WTC11 (cell line): ENCODE data around the gene RAB40B. TPM values are rescaled to one million over a fixed set of nuclear protein-coding genes. Genes with fewer than 3 reads are reported as not detected.

Experiments used
- ATAC-seq: fragments of 200-7000 bp; cut with Tn5 transposase; 2 replicates; pipeline ENCODE4 v1.10.0; 2021; ENCODE audit warnings: mild to moderate bottlenecking, moderate library complexity
- CTCF ChIA-PET: fragments of 300-600 bp; sonication (Branson Sonifier 250); formaldehyde crosslinking; loops from one replicate; lab custom pipeline; 2021; ENCODE audit warnings: antibody characterized with exemption; lab: Charles Lee
- POLR2A ChIA-PET: fragments of 350-600 bp; sonication (Branson Sonifier 250); formaldehyde crosslinking; loops from one replicate; lab custom pipeline; 2021; ENCODE audit warnings: antibody characterized with exemption; lab: Charles Lee
- DNase-seq: peaks from one replicate; pipeline ENCODE4 v3.0.0; 2021; ENCODE audit warnings: low spot score
- H3K27ac Mint-ChIP-seq: 2 replicates; pipeline ENCODE4 v1.8.0; 2021; ENCODE audit warnings: mixed read lengths
- H3K27me3 Mint-ChIP-seq: 2 replicates; pipeline ENCODE4 v1.8.0; 2021; ENCODE audit warnings: low read depth, mild to moderate bottlenecking, moderate library complexity, mixed read lengths
- H3K36me3 Mint-ChIP-seq: 2 replicates; pipeline ENCODE4 v1.8.0; 2021; ENCODE audit warnings: mixed read lengths
- H3K4me1 Mint-ChIP-seq: 2 replicates; pipeline ENCODE4 v1.8.0; 2022; ENCODE audit warnings: mixed read lengths
- H3K4me3 Mint-ChIP-seq: 2 replicates; pipeline ENCODE4 v1.8.0; 2021; ENCODE audit warnings: mild to moderate bottlenecking, moderate library complexity, mixed read lengths
- H3K9me3 Mint-ChIP-seq: 2 replicates; pipeline ENCODE4 v1.8.0; 2021; ENCODE audit warnings: mixed read lengths
- AR ChIP-seq: fragments of 250-450 bp; sonication (Bioruptor Pico); IDR thresholded peaks from 2 replicates; pipeline ENCODE4 v1.9.0; 2021; ENCODE audit warnings: mild to moderate bottlenecking
- ATF1 ChIP-seq: sonication (generic); formaldehyde crosslinking; IDR thresholded peaks from 2 replicates; pipeline ENCODE4 v1.8.1; 2023; ENCODE audit warnings: mild to moderate bottlenecking, moderate library complexity, missing genetic modification reagents
- ATF2 ChIP-seq: sonication (generic); formaldehyde crosslinking; IDR thresholded peaks from 2 replicates; pipeline ENCODE4 v1.8.1; 2022; ENCODE audit warnings: low read depth, missing genetic modification reagents, borderline replicate concordance
- CREM ChIP-seq: sonication (generic); formaldehyde crosslinking; IDR thresholded peaks from 2 replicates; pipeline ENCODE4 v1.8.1; 2022; ENCODE audit warnings: mild to moderate bottlenecking, missing genetic modification reagents, moderate library complexity
- CTCF ChIP-seq: fragments of 200-600 bp; IDR thresholded peaks from 2 replicates; pipeline ENCODE4 v1.8.0; 2022; ENCODE audit warnings: antibody characterized with exemption
- E2F5 ChIP-seq: sonication (generic); formaldehyde crosslinking; IDR thresholded peaks from 2 replicates; pipeline ENCODE4 v1.8.1; 2022; ENCODE audit warnings: mild to moderate bottlenecking, moderate library complexity, missing genetic modification reagents
- ESRRA ChIP-seq: sonication (generic); formaldehyde crosslinking; IDR thresholded peaks from 2 replicates; pipeline ENCODE4 v1.8.1; 2022; ENCODE audit warnings: mild to moderate bottlenecking, missing genetic modification reagents, borderline replicate concordance
- FOXP4 ChIP-seq: sonication (generic); formaldehyde crosslinking; IDR thresholded peaks from 2 replicates; pipeline ENCODE4 v1.8.0; 2022; ENCODE audit warnings: mild to moderate bottlenecking, missing genetic modification reagents
- JUN ChIP-seq: sonication (generic); formaldehyde crosslinking; IDR thresholded peaks from 2 replicates; pipeline ENCODE4 v1.8.0; 2023; ENCODE audit warnings: mild to moderate bottlenecking, missing genetic modification reagents
- TCF7 ChIP-seq: sonication (generic); formaldehyde crosslinking; IDR thresholded peaks from 2 replicates; pipeline ENCODE4 v1.8.0; 2022; ENCODE audit warnings: mild to moderate bottlenecking, low read depth, missing genetic modification reagents, moderate library complexity
- ZBTB21 ChIP-seq: sonication (generic); formaldehyde crosslinking; IDR thresholded peaks from 2 replicates; pipeline ENCODE4 v1.8.1; 2023; ENCODE audit warnings: mild to moderate bottlenecking, missing genetic modification reagents, borderline replicate concordance
- ZNF138 ChIP-seq: sonication (generic); formaldehyde crosslinking; conservative IDR thresholded peaks from 2 replicates; pipeline ENCODE4 v1.8.1; 2022; ENCODE audit warnings: mild to moderate bottlenecking, moderate library complexity, missing genetic modification reagents
- ZNF281 ChIP-seq: sonication (generic); formaldehyde crosslinking; IDR thresholded peaks from 2 replicates; pipeline ENCODE4 v1.8.0; 2023; ENCODE audit warnings: mild to moderate bottlenecking, missing genetic modification reagents
- total RNA-seq: library from RNA; stranded (reverse); gene quantifications from 3 replicates; pipeline ENCODE4 v1.2.3, GENCODE V29; 2021
- TF ChIP-seq, protein P1 (sequence below): sonication (generic); formaldehyde crosslinking; IDR thresholded peaks from 2 replicates; pipeline ENCODE4 v1.8.1; 2023; ENCODE audit warnings: mild to moderate bottlenecking, moderate library complexity, missing genetic modification reagents
- TF ChIP-seq, protein P2 (sequence below): sonication (generic); formaldehyde crosslinking; IDR thresholded peaks from 2 replicates; pipeline ENCODE4 v1.8.0; 2023; ENCODE audit warnings: missing genetic modification reagents

The RAB40B gene
- total RNA-seq, 1 experiment from 2014 or later = 3.1 TPM

GRCh38 chr17:82638183-82638773 is 60.2 kb downstream of the RAB40B start:
- ChIA-PET CTCF (no interaction called here), POLR2A (no interaction called here)
- H3K27me3 Mint-ChIP-seq = no peaks in the 10 kb centered on the region
- TF ChIP-seq ZBTB21 (CRISPR knock-in tag) (no peak), ATF2 (no peak), CTCF (no peak), ZNF138 (CRISPR knock-in tag) (no peak), E2F5 (CRISPR knock-in tag) (no peak), ATF1 (CRISPR knock-in tag) (no peak), JUN (CRISPR knock-in tag) (no peak), AR (no peak), TCF7 (CRISPR knock-in tag) (no peak)
- TF ChIP-seq, protein P1, sequence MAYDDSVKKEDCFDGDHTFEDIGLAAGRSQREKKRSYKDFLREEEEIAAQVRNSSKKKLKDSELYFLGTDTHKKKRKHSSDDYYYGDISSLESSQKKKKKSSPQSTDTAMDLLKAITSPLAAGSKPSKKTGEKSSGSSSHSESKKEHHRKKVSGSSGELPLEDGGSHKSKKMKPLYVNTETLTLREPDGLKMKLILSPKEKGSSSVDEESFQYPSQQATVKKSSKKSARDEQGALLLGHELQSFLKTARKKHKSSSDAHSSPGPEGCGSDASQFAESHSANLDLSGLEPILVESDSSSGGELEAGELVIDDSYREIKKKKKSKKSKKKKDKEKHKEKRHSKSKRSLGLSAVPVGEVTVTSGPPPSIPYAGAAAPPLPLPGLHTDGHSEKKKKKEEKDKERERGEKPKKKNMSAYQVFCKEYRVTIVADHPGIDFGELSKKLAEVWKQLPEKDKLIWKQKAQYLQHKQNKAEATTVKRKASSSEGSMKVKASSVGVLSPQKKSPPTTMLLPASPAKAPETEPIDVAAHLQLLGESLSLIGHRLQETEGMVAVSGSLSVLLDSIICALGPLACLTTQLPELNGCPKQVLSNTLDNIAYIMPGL (CRISPR knock-in tag) = no peak
- TF ChIP-seq, protein P2, sequence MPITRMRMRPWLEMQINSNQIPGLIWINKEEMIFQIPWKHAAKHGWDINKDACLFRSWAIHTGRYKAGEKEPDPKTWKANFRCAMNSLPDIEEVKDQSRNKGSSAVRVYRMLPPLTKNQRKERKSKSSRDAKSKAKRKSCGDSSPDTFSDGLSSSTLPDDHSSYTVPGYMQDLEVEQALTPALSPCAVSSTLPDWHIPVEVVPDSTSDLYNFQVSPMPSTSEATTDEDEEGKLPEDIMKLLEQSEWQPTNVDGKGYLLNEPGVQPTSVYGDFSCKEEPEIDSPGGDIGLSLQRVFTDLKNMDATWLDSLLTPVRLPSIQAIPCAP (CRISPR knock-in tag) = no peak
- TF ChIP-seq, all 79 proteins: peak for 0
- Mint-ChIP-seq H3K9me3 (no peaks in the 10 kb centered on the region), H3K4me1 (0 out of 2 replicates have a peak, but pooled peaks cover 4% of the 10 kb centered on the region), H3K36me3 (peaks cover 40% of the 10 kb centered on the region), H3K27ac (no peak overlapping the region), H3K4me3 (no peak overlapping the region)
- ATAC-seq = no peak
- no peak for DNase-seq

DNA sequence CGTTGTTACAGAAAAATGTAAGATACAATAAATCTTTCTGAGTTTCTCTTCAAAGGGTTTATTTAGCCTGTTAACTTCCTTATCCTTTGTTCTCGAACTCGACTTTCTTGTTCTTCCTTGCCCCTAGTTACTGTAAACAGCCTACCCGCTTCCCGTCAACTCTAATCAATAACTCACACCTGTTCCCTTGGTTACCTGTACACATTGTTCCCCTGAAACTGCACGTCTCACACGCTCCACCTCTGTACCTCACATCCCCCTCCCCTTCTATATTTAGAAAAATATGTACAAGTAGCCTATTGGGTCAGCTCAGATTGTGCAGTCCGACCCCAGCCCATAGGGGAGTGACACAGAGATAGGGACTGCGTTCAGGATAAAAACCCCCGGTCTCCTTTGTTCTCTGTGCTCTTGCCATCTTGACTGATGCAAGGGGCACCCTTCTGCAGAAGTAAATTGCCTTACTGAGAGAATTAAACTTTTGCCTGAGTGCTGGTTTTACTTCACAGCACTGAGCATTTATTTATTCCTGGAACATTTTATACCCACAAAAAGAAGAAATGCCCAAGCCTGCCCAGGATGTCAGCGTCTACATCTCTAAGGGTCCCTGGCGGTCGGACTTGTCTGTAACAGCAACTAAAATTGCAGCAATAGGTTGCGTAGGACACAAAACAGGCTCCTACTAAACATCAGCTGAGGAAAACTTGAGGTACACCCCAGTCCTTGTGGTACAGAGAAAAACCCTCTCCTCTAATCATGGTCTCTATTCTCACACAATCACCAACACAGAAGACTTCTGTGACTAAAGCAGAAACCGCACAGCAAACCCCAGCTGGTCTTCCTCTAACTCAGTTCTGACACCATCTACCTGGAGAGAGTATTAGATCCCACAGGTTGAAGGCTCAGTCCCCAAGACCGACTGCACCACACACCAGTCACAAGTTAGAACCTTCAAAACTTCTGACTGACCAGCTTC is 61.6 kb downstream of the RAB40B start:
- DNase-seq = no peak
- ChIA-PET POLR2A (interaction anchor here (0.5 kb wide), 1 partner anchor 38 kb away, joined by 3 read pairs; no protein-coding TSS in a partner anchor), CTCF (no interaction called here)
- H3K4me3 Mint-ChIP-seq = no peak overlapping the region
- H3K27me3 Mint-ChIP-seq = no peaks in the 10 kb centered on the region
- no peaks in the 10 kb centered on the region for H3K9me3 Mint-ChIP-seq
- no peak for ATAC-seq
- peak overlapping the region; percentile 46 for H3K27ac Mint-ChIP-seq
- peaks cover 33% of the 10 kb centered on the region for H3K36me3 Mint-ChIP-seq
- H3K4me1 Mint-ChIP-seq = 0 out of 2 replicates have a peak, but pooled peaks cover 4% of the 10 kb centered on the region
- TF ChIP-seq ESRRA = no peak
- TF ChIP-seq FOXP4 (CRISPR knock-in tag) = no peak
- TF ChIP-seq CREM (CRISPR knock-in tag) = no peak
- no peak for TF ChIP-seq ZNF281 (CRISPR knock-in tag)
